HepG2 (cell line): ENCODE results near the gene ABHD6. TPM values are rescaled to one million over a fixed set of nuclear protein-coding genes. Genes with fewer than 3 reads are reported as not detected.
A peak's percentile ranks its signal among the peaks of the same experiment; 100 is the strongest.

Experiments used
- ARNTL ChIP-seq: sonication (generic); formaldehyde crosslinking; IDR thresholded peaks from 2 replicates; pipeline ENCODE4 v1.4.0; 2020; ENCODE audit warnings: mild to moderate bottlenecking, missing genetic modification reagents
- CBX2 ChIP-seq, 2 experiments: fragments of 200-600 bp in 1 of 2; sonication (generic); formaldehyde crosslinking in 1 of 2; IDR thresholded peaks; 2 replicates each; pipeline versions ENCODE4 v1.7.0 to v1.8.1; 2018 to 2022; ENCODE audit warnings: low read depth in 2 of 2, low read length in 1 of 2, mild to moderate bottlenecking in 1 of 2, missing genetic modification reagents in 1 of 2
- DMAP1 ChIP-seq: IDR thresholded peaks from 2 replicates; pipeline ENCODE4 v1.6.1; 2016
- PITX1 ChIP-seq: sonication (generic); formaldehyde crosslinking; IDR thresholded peaks from 2 replicates; pipeline ENCODE4 v1.5.1; 2020; ENCODE audit warnings: mild to moderate bottlenecking, missing genetic modification reagents
- TCF7L2 ChIP-seq: IDR thresholded peaks from 2 replicates; pipeline ENCODE4 v1.6.1; 2011; ENCODE audit warnings: mild to moderate bottlenecking, low read depth, low read length, moderate library complexity
- ZNF569 ChIP-seq: sonication (generic); formaldehyde crosslinking; IDR thresholded peaks from 2 replicates; pipeline ENCODE4 v1.5.0; 2020; ENCODE audit warnings: mild to moderate bottlenecking, missing genetic modification reagents, moderate library complexity, borderline replicate concordance
- ZNF570 ChIP-seq: sonication (generic); formaldehyde crosslinking; IDR thresholded peaks from 2 replicates; pipeline ENCODE4 v1.4.0; 2020; ENCODE audit warnings: mild to moderate bottlenecking, missing genetic modification reagents, borderline replicate concordance
- polyA plus RNA-seq, 8 experiments: library from polyadenylated mRNA; depleted of rRNA in 3 of 8; stranded (reverse) in 7 of 8; unstranded in 1 of 8; fragments of >200 nt; fragmentation: Illumina TruSeq in 4 of 8; extraction: Trizol in 4 of 8; gene quantifications; 2 replicates each; pipeline versions ENCODE4 v1.2.1 to v1.2.3, GENCODE V29; 2011 to 2016; ENCODE audit warnings: low read depth in 4 of 8, missing spikeins in 1 of 8, mixed read lengths in 1 of 8; ENCODE audit not compliant: insufficient read depth in 1 of 8
- total RNA-seq, 5 experiments: library from RNA; depleted of rRNA; stranded (reverse); fragments of >200 nt; fragmentation: Illumina TruSeq; extraction: Trizol; gene quantifications; 2 replicates each; pipeline ENCODE4 v1.2.3, GENCODE V29; 2016; ENCODE audit warnings: low read depth in 1 of 5
- TF ChIP-seq, protein P1 (sequence below), 2 experiments: sonication (generic) in 1 of 2; formaldehyde crosslinking in 1 of 2; IDR thresholded peaks; 2 replicates each; pipeline versions ENCODE4 v1.4.0 to v1.6.1; 2016 to 2020; ENCODE audit warnings: borderline replicate concordance in 1 of 2, low read depth in 1 of 2, mild to moderate bottlenecking in 1 of 2, missing genetic modification reagents in 1 of 2
- TF ChIP-seq, protein P2 (sequence below): sonication (generic); formaldehyde crosslinking; IDR thresholded peaks from 2 replicates; pipeline ENCODE4 v1.4.0; 2020; ENCODE audit warnings: low read depth, mild to moderate bottlenecking, missing genetic modification reagents
- TF ChIP-seq, protein P3 (sequence below), 2 experiments: fragments of 450-650 bp in 1 of 2; sonication (generic) in 1 of 2; formaldehyde crosslinking in 1 of 2; IDR thresholded peaks; 2 replicates each; pipeline versions ENCODE4 v1.6.1 to v1.8.0; 2016 to 2022; ENCODE audit warnings: antibody characterized with exemption in 1 of 2, mild to moderate bottlenecking in 1 of 2, missing genetic modification reagents in 1 of 2

Gene ABHD6
- total and polyA plus RNA-seq, 2 of the 13 experiments (the other 11 are each of a cell fraction or from before 2014, with no cell fraction given): 9.0 to 17.2 TPM

DNA sequence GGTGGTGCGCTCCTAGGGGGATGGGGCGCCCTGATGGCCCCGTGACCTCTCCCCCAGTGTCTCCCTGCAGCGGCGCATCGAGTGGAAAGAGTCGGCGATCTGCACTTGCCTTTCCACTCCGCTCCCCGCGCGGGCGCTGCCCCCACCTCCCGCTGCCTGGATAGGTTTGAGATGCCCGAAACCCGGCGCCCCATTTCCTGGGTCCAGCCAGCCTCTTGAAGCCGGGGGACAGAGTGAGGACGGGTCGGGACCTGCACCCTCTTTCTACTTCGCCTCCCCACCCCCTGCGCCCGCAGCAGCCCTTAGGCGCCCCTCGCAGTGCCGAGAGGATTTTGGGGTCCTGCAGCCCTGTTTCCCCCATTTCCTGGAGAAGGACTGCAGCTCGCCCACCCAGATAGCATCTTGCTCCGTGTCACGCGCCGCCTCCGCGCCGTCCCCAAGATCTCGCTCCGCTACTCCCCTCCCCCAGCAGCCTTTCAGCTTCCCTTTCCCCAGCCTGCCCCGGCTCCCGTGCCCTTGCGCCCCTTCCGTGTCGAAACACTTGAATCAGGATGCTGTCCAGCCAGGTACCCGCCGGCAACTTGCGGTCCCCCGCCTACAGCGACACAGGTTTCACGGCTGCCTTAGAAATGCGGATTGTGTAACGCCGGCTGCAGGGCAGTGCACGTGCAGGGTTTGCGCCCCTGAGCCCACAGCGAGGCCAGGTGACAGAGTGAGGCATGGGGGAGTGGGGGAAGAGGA, 519 bp downstream of the ABHD6 start (continued):
- TF ChIP-seq, protein P1, sequence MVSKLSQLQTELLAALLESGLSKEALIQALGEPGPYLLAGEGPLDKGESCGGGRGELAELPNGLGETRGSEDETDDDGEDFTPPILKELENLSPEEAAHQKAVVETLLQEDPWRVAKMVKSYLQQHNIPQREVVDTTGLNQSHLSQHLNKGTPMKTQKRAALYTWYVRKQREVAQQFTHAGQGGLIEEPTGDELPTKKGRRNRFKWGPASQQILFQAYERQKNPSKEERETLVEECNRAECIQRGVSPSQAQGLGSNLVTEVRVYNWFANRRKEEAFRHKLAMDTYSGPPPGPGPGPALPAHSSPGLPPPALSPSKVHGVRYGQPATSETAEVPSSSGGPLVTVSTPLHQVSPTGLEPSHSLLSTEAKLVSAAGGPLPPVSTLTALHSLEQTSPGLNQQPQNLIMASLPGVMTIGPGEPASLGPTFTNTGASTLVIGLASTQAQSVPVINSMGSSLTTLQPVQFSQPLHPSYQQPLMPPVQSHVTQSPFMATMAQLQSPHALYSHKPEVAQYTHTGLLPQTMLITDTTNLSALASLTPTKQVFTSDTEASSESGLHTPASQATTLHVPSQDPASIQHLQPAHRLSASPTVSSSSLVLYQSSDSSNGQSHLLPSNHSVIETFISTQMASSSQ (IDR thresholded peaks at IDR 0.05; ENCODE audit: low read depth): no peak
- TF ChIP-seq, protein P1 (CRISPR knock-in tag; IDR thresholded peaks at IDR 0.05; ENCODE audit: borderline replicate concordance): 0 out of 2 replicates have a peak, but pooled peaks have one; percentile 10
- TF ChIP-seq ARNTL (CRISPR knock-in tag) (peak; percentile 95), DMAP1 (CRISPR knock-in tag) (peak; percentile 46; the same call in 1 of the 2 replicates), TCF7L2 (no peak), ZNF570 (CRISPR knock-in tag) (no peak), ZNF569 (CRISPR knock-in tag) (no peak), CBX2 (IDR thresholded peaks at IDR 0.05; ENCODE audit: low read depth, low read length) (no peak), CBX2 (CRISPR knock-in tag; IDR thresholded peaks at IDR 0.05; ENCODE audit: low read depth) (no peak), PITX1 (peak; percentile 76; the same call in 1 of the 2 replicates)
- TF ChIP-seq, protein P2, sequence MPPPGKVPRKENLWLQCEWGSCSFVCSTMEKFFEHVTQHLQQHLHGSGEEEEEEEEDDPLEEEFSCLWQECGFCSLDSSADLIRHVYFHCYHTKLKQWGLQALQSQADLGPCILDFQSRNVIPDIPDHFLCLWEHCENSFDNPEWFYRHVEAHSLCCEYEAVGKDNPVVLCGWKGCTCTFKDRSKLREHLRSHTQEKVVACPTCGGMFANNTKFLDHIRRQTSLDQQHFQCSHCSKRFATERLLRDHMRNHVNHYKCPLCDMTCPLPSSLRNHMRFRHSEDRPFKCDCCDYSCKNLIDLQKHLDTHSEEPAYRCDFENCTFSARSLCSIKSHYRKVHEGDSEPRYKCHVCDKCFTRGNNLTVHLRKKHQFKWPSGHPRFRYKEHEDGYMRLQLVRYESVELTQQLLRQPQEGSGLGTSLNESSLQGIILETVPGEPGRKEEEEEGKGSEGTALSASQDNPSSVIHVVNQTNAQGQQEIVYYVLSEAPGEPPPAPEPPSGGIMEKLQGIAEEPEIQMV (CRISPR knock-in tag): 0 out of 2 replicates have a peak, but pooled peaks have one; percentile 48
- TF ChIP-seq, protein P3, sequence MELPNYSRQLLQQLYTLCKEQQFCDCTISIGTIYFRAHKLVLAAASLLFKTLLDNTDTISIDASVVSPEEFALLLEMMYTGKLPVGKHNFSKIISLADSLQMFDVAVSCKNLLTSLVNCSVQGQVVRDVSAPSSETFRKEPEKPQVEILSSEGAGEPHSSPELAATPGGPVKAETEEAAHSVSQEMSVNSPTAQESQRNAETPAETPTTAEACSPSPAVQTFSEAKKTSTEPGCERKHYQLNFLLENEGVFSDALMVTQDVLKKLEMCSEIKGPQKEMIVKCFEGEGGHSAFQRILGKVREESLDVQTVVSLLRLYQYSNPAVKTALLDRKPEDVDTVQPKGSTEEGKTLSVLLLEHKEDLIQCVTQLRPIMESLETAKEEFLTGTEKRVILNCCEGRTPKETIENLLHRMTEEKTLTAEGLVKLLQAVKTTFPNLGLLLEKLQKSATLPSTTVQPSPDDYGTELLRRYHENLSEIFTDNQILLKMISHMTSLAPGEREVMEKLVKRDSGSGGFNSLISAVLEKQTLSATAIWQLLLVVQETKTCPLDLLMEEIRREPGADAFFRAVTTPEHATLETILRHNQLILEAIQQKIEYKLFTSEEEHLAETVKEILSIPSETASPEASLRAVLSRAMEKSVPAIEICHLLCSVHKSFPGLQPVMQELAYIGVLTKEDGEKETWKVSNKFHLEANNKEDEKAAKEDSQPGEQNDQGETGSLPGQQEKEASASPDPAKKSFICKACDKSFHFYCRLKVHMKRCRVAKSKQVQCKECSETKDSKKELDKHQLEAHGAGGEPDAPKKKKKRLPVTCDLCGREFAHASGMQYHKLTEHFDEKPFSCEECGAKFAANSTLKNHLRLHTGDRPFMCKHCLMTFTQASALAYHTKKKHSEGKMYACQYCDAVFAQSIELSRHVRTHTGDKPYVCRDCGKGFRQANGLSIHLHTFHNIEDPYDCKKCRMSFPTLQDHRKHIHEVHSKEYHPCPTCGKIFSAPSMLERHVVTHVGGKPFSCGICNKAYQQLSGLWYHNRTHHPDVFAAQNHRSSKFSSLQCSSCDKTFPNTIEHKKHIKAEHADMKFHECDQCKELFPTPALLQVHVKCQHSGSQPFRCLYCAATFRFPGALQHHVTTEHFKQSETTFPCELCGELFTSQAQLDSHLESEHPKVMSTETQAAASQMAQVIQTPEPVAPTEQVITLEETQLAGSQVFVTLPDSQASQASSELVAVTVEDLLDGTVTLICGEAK (IDR thresholded peaks at IDR 0.05): no peak
- TF ChIP-seq, protein P3 (CRISPR knock-in tag; IDR thresholded peaks at IDR 0.05): no peak
